Parathyroid adenoma (tissue), 2 donors: ENCODE data around the gene FRAS1.

Experiments used
- H2AFZ ChIP-seq: fragments of 300-600 bp; sonication (generic); one replicate; pipeline ENCODE4 v1.7.0; 2017; ENCODE audit warnings: antibody characterized with exemption, mild to moderate bottlenecking
- H3K27ac ChIP-seq: fragments of 300-600 bp; sonication (generic); one replicate; pipeline ENCODE4 v1.7.0; 2017
- H3K27me3 ChIP-seq: fragments of 300-600 bp; sonication (generic); one replicate; pipeline ENCODE4 v1.7.0; 2017; ENCODE audit warnings: low read length; ENCODE audit not compliant: control insufficient read depth, insufficient read depth
- H3K36me3 ChIP-seq: fragments of 300-600 bp; sonication (generic); one replicate; pipeline ENCODE4 v1.7.0; 2017; ENCODE audit warnings: low read length; ENCODE audit not compliant: control insufficient read depth, insufficient read depth
- H3K4me1 ChIP-seq: fragments of 300-600 bp; sonication (generic); one replicate; pipeline ENCODE4 v1.7.0; 2017; ENCODE audit warnings: control low read depth
- H3K4me2 ChIP-seq: fragments of 300-600 bp; sonication (generic); one replicate; pipeline ENCODE4 v1.7.0; 2017; ENCODE audit warnings: low read length
- H3K4me3 ChIP-seq: fragments of 300-600 bp; sonication (generic); one replicate; pipeline ENCODE4 v1.7.0; 2017; ENCODE audit warnings: low read depth, low read length
- H3K79me2 ChIP-seq: fragments of 300-600 bp; sonication (generic); one replicate; pipeline ENCODE4 v1.7.0; 2017; ENCODE audit warnings: control low read depth
- H3K9ac ChIP-seq: fragments of 300-600 bp; sonication (generic); one replicate; pipeline ENCODE4 v1.7.0; 2017; ENCODE audit warnings: mild to moderate bottlenecking
- H3K9me3 ChIP-seq: fragments of 300-600 bp; sonication (generic); one replicate; pipeline ENCODE4 v1.7.0; 2017; ENCODE audit warnings: low read length; ENCODE audit not compliant: control insufficient read depth
- CTCF ChIP-seq: fragments of 300-600 bp; sonication (generic); IDR thresholded peaks from one replicate; pipeline ENCODE4 v1.7.0; 2017; ENCODE audit warnings: antibody characterized with exemption, mild to moderate bottlenecking
- donor health status: primary hyperparathyroidism.

The FRAS1 gene

GRCh38 chr4:78369679-78370078 lies 312.6 kb downstream of the FRAS1 start:
- Histone ChIP-seq H3K27me3 (no peaks in the 10 kb centered on the region), H3K36me3 (no peaks in the 10 kb centered on the region), H3K79me2 (no peaks in the 10 kb centered on the region), H3K9me3 (no peaks in the 10 kb centered on the region), H3K4me2 (no peak overlapping the region), H3K4me3 (no peak overlapping the region), H2AFZ (no peak overlapping the region), H3K4me1 (no peaks in the 10 kb centered on the region), H3K9ac (no peak overlapping the region), H3K27ac (no peak overlapping the region)
- TF ChIP-seq CTCF = no peak

- Histone ChIP-seq H3K79me2 (no peaks in the 10 kb centered on the region), H3K9me3 (no peaks in the 10 kb centered on the region), H3K4me1 (no peaks in the 10 kb centered on the region), H2AFZ (no peak overlapping the region), H3K9ac (no peak overlapping the region), H3K27ac (no peak overlapping the region), H3K4me3 (no peak overlapping the region), H3K4me2 (no peak overlapping the region), H3K36me3 (no peaks in the 10 kb centered on the region), H3K27me3 (no peaks in the 10 kb centered on the region)
- TF ChIP-seq CTCF = no peak
Observed at GRCh38 chr4:78370631-78371372, 313.7 kb downstream of the FRAS1 start.

- no peak for TF ChIP-seq CTCF
- no peak overlapping the region for H3K4me3 ChIP-seq
- H3K27me3 ChIP-seq = no peaks in the 10 kb centered on the region
Observed at GRCh38 chr4:78372355-78372988, 315.3 kb downstream of the FRAS1 start.

GRCh38 chr4:78377555-78377954 lies 320.4 kb downstream of the FRAS1 start:
- Histone ChIP-seq H3K27ac (no peak overlapping the region), H3K9me3 (no peaks in the 10 kb centered on the region), H2AFZ (no peak overlapping the region), H3K4me2 (no peak overlapping the region), H3K27me3 (no peaks in the 10 kb centered on the region), H3K9ac (no peak overlapping the region), H3K4me3 (no peak overlapping the region), H3K79me2 (no peaks in the 10 kb centered on the region), H3K4me1 (no peaks in the 10 kb centered on the region), H3K36me3 (no peaks in the 10 kb centered on the region)
- no peak for TF ChIP-seq CTCF

More at GRCh38 chr4:78372355-78372988, 315.3 kb downstream of the FRAS1 start:
- Histone ChIP-seq H3K27ac (no peak overlapping the region), H3K4me2 (no peak overlapping the region), H3K4me1 (no peaks in the 10 kb centered on the region), H3K9me3 (no peaks in the 10 kb centered on the region), H2AFZ (no peak overlapping the region), H3K79me2 (no peaks in the 10 kb centered on the region), H3K9ac (no peak overlapping the region), H3K36me3 (no peaks in the 10 kb centered on the region)

- H3K4me1 ChIP-seq = no peaks in the 10 kb centered on the region
- no peak overlapping the region for H3K27ac ChIP-seq
- no peak overlapping the region for H3K4me3 ChIP-seq
- no peaks in the 10 kb centered on the region for H3K36me3 ChIP-seq
- H3K79me2 ChIP-seq = no peaks in the 10 kb centered on the region
- H3K9me3 ChIP-seq = no peaks in the 10 kb centered on the region
- no peak for TF ChIP-seq CTCF
- no peak overlapping the region for H3K9ac ChIP-seq
- H2AFZ ChIP-seq = no peak overlapping the region
- H3K27me3 ChIP-seq = no peaks in the 10 kb centered on the region
- no peak overlapping the region for H3K4me2 ChIP-seq
Observed at GRCh38 chr4:78379040-78379439, 321.9 kb downstream of the FRAS1 start.
